Calu3 (cell line): Measurements from ENCODE around the gene LGALS9B. TPM values are rescaled to one million over a fixed set of nuclear protein-coding genes. Genes with fewer than 3 reads are reported as not detected.
"Not testable (repeated sequence)": the region's sequence is repeated elsewhere in the genome, so short reads cannot be mapped to it uniquely, and the experiment has no call there.

ENCODE experiments used
- BruUV-seq: library from RNA; stranded (reverse); fragments of 400-500 nt; replicated peaks from 2 replicates; lab custom pipeline; 2021; lab: Mats Ljungman, UMichigan
- CTCF ChIA-PET: fragments of 300-600 bp; sonication (Branson Sonifier 250); formaldehyde crosslinking; loops from one replicate; lab custom pipeline; 2022; ENCODE audit warnings: antibody characterized with exemption; lab: Charles Lee
- DNase-seq: peaks from one replicate; pipeline ENCODE4 v3.0.0; 2022
- H3K27ac Mint-ChIP-seq: one replicate; pipeline ENCODE4 v1.8.0; 2022; ENCODE audit warnings: mixed read lengths; ENCODE audit not compliant: unreplicated experiment
- H3K27me3 Mint-ChIP-seq: one replicate; pipeline ENCODE4 v1.8.0; 2022; ENCODE audit warnings: mixed read lengths; ENCODE audit not compliant: unreplicated experiment
- H3K36me3 Mint-ChIP-seq: one replicate; pipeline ENCODE4 v1.8.0; 2022; ENCODE audit warnings: mild to moderate bottlenecking, moderate library complexity, mixed read lengths; ENCODE audit not compliant: insufficient read depth, unreplicated experiment
- H3K4me1 Mint-ChIP-seq: one replicate; pipeline ENCODE4 v1.8.0; 2022; ENCODE audit warnings: mild to moderate bottlenecking, low read depth, mixed read lengths; ENCODE audit not compliant: unreplicated experiment
- H3K4me3 Mint-ChIP-seq: one replicate; pipeline ENCODE4 v1.8.0; 2022; ENCODE audit warnings: mild to moderate bottlenecking, low read depth, moderate library complexity, mixed read lengths; ENCODE audit not compliant: unreplicated experiment
- H3K9me3 Mint-ChIP-seq: one replicate; pipeline ENCODE4 v1.8.0; 2022; ENCODE audit warnings: low read depth, mixed read lengths; ENCODE audit not compliant: unreplicated experiment
- intact Hi-C: fragments of 100-400 bp; cut with micrococcal nuclease; formaldehyde crosslinking; loops from one replicate; pipeline ENCODE4 v1.10.0; 2022; ENCODE audit not compliant: unreplicated experiment
- total RNA-seq: library from RNA; stranded (reverse); gene quantifications from 2 replicates; pipeline ENCODE4 v1.2.3, GENCODE V29; 2022

The LGALS9B gene
- total RNA-seq, 1 experiment from 2014 or later, result 0.57 TPM

- H3K27me3 Mint-ChIP-seq, CTCF ChIA-PET, H3K4me1 Mint-ChIP-seq, DNase-seq, H3K27ac Mint-ChIP-seq, H3K9me3 Mint-ChIP-seq, intact Hi-C loops, H3K36me3 Mint-ChIP-seq, BruUV-seq, H3K4me3 Mint-ChIP-seq: not testable (repeated sequence)
Observed at GRCh38 chr17:20495420-20495819, 28.1 kb upstream of the LGALS9B start.

GRCh38 chr17:20494735-20495134, 27.4 kb upstream of the LGALS9B start:
- BruUV-seq, result not testable (repeated sequence)

GRCh38 chr17:20494147-20494546, 26.8 kb upstream of the LGALS9B start:
- H3K9me3 Mint-ChIP-seq, DNase-seq, intact Hi-C loops, H3K4me3 Mint-ChIP-seq, CTCF ChIA-PET, H3K27me3 Mint-ChIP-seq, H3K36me3 Mint-ChIP-seq, H3K27ac Mint-ChIP-seq, H3K4me1 Mint-ChIP-seq, BruUV-seq: not testable (repeated sequence)

More at GRCh38 chr17:20494735-20495134, 27.4 kb upstream of the LGALS9B start:
- H3K9me3 Mint-ChIP-seq, intact Hi-C loops, H3K4me1 Mint-ChIP-seq, H3K27me3 Mint-ChIP-seq, DNase-seq, H3K4me3 Mint-ChIP-seq, H3K36me3 Mint-ChIP-seq, H3K27ac Mint-ChIP-seq, CTCF ChIA-PET: not testable (repeated sequence)

- H3K4me3 Mint-ChIP-seq, intact Hi-C loops: not testable (repeated sequence)
Observed at GRCh38 chr17:20492971-20493370, 25.6 kb upstream of the LGALS9B start.

GRCh38 chr17:20492099-20492498, 24.8 kb upstream of the LGALS9B start:
- CTCF ChIA-PET, H3K9me3 Mint-ChIP-seq, intact Hi-C loops, H3K27me3 Mint-ChIP-seq, H3K4me3 Mint-ChIP-seq, H3K4me1 Mint-ChIP-seq, H3K27ac Mint-ChIP-seq, BruUV-seq, DNase-seq, H3K36me3 Mint-ChIP-seq: not testable (repeated sequence)

More at GRCh38 chr17:20492971-20493370, 25.6 kb upstream of the LGALS9B start:
- H3K36me3 Mint-ChIP-seq, H3K27me3 Mint-ChIP-seq, CTCF ChIA-PET, H3K27ac Mint-ChIP-seq, BruUV-seq, H3K9me3 Mint-ChIP-seq, H3K4me1 Mint-ChIP-seq, DNase-seq: not testable (repeated sequence)

- H3K27me3 Mint-ChIP-seq, H3K4me1 Mint-ChIP-seq, H3K27ac Mint-ChIP-seq, H3K36me3 Mint-ChIP-seq, BruUV-seq, DNase-seq, H3K9me3 Mint-ChIP-seq, H3K4me3 Mint-ChIP-seq, CTCF ChIA-PET, intact Hi-C loops: not testable (repeated sequence)
Observed at GRCh38 chr17:20484930-20485329, 17.6 kb upstream of the LGALS9B start.

- H3K4me1 Mint-ChIP-seq, CTCF ChIA-PET, DNase-seq, H3K4me3 Mint-ChIP-seq, H3K36me3 Mint-ChIP-seq, H3K27ac Mint-ChIP-seq, H3K9me3 Mint-ChIP-seq, intact Hi-C loops, BruUV-seq: not testable (repeated sequence)
- peaks cover 13% of the 10 kb centered on the region for H3K27me3 Mint-ChIP-seq
Observed at GRCh38 chr17:20479889-20480591, 12.7 kb upstream of the LGALS9B start.

GRCh38 chr17:20477398-20478071, 10.2 kb upstream of the LGALS9B start:
- H3K36me3 Mint-ChIP-seq, CTCF ChIA-PET, DNase-seq, intact Hi-C loops, H3K27ac Mint-ChIP-seq, BruUV-seq, H3K9me3 Mint-ChIP-seq, H3K4me3 Mint-ChIP-seq, H3K4me1 Mint-ChIP-seq: not testable (repeated sequence)
- H3K27me3 Mint-ChIP-seq, result peaks cover 13% of the 10 kb centered on the region

GRCh38 chr17:20475137-20475831, 7.9 kb upstream of the LGALS9B start:
- H3K4me3 Mint-ChIP-seq, BruUV-seq, DNase-seq, H3K27me3 Mint-ChIP-seq, H3K27ac Mint-ChIP-seq, H3K9me3 Mint-ChIP-seq, CTCF ChIA-PET, H3K4me1 Mint-ChIP-seq, intact Hi-C loops, H3K36me3 Mint-ChIP-seq: not testable (repeated sequence)
